GM12878 (cell line): ENCODE results near the gene FUT8. TPM values are rescaled to one million over a fixed set of nuclear protein-coding genes. Genes with fewer than 3 reads are reported as not detected.

ENCODE experiments used
- BMI1 ChIP-seq: fragments of 450-650 bp; IDR thresholded peaks from 2 replicates; pipeline ENCODE4 v1.6.1; 2016; ENCODE audit warnings: mild to moderate bottlenecking, moderate library complexity, borderline replicate concordance
- CHD2 ChIP-seq: IDR thresholded peaks from 2 replicates; pipeline ENCODE4 v1.6.1; 2011; ENCODE audit warnings: low read depth, low read length, improper control_type of control experiment, borderline replicate concordance
- DPF2 ChIP-seq: fragments of 450-650 bp; IDR thresholded peaks from 2 replicates; pipeline ENCODE4 v1.6.1; 2017; ENCODE audit warnings: mild to moderate bottlenecking
- YBX1 ChIP-seq: fragments of 450-650 bp; IDR thresholded peaks from 2 replicates; pipeline ENCODE4 v1.6.1; 2016; ENCODE audit warnings: antibody characterized with exemption
- polyA plus RNA-seq, 11 experiments: library from polyadenylated mRNA; depleted of rRNA in 4 of 11; unstranded in 6 of 11; stranded (reverse) in 5 of 11; fragments of >200 nt; fragmentation: Nextera tagmentation in 4 of 11; fragmentation: Illumina TruSeq in 1 of 11; extraction: Ambion mirVana in 4 of 11; extraction: Trizol in 1 of 11; gene quantifications; 1 replicate in 1 of 11; 2 replicates in 10 of 11; pipeline versions ENCODE4 v1.2.1 to v1.2.3, GENCODE V29; 2011 to 2016; ENCODE audit warnings: inconsistent platforms in 2 of 11, missing spikeins in 2 of 11, low read depth in 1 of 11
- total RNA-seq, 4 experiments: library from RNA; depleted of rRNA in 3 of 4; stranded (reverse); fragments of >200 nt in 3 of 4; fragmentation: Illumina TruSeq in 1 of 4; extraction: Trizol in 1 of 4; gene quantifications; 2 replicates each; pipeline versions ENCODE4 v1.2.1 to v1.2.3, GENCODE V29; 2013 to 2021
- TF ChIP-seq, protein P1 (sequence below): fragments of 450-650 bp; IDR thresholded peaks from 2 replicates; pipeline ENCODE4 v1.6.1; 2017; ENCODE audit warnings: mild to moderate bottlenecking, moderate library complexity
- TF ChIP-seq, protein P2 (sequence below): IDR thresholded peaks from 2 replicates; pipeline ENCODE4 v1.6.1; 2012; ENCODE audit warnings: improper control_type of control experiment, low read depth, low read length; ENCODE audit not compliant: insufficient replicate concordance
- TF ChIP-seq, protein P3 (sequence below): IDR thresholded peaks from 2 replicates; pipeline ENCODE4 v1.6.1; 2012; ENCODE audit warnings: low read depth, low read length, improper control_type of control experiment
- TF ChIP-seq, protein P4 (sequence below): fragments of 450-650 bp; IDR thresholded peaks from 2 replicates; pipeline ENCODE4 v1.6.1; 2017; ENCODE audit warnings: borderline replicate concordance

The FUT8 gene
- total and polyA plus RNA-seq, 10 of the 15 experiments (the other 5 are each of a cell fraction or from before 2014, with no cell fraction given), result 21.3 to 106 (median 66.3) TPM

DNA sequence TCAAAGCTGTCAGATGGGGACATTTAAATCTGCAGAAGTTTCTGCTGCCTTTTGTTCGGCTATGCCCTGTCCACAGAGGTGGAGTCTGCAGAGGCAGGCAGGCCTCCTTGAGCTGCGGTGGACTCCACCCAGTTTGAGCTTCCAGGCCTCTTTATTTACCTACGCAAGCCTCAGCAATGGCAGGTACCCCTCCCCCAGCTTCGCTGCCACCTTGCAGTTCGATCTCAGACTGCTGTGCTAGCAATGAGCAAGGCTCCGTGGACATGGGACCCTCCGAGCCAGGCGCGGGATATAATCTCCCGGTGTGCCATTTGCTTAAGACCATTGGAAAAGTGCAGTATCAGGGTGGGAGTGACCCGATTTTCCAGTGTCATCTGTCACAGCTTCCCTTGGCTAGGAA is 115.5 kb downstream of the FUT8 start (continued):
- TF ChIP-seq, protein P1, sequence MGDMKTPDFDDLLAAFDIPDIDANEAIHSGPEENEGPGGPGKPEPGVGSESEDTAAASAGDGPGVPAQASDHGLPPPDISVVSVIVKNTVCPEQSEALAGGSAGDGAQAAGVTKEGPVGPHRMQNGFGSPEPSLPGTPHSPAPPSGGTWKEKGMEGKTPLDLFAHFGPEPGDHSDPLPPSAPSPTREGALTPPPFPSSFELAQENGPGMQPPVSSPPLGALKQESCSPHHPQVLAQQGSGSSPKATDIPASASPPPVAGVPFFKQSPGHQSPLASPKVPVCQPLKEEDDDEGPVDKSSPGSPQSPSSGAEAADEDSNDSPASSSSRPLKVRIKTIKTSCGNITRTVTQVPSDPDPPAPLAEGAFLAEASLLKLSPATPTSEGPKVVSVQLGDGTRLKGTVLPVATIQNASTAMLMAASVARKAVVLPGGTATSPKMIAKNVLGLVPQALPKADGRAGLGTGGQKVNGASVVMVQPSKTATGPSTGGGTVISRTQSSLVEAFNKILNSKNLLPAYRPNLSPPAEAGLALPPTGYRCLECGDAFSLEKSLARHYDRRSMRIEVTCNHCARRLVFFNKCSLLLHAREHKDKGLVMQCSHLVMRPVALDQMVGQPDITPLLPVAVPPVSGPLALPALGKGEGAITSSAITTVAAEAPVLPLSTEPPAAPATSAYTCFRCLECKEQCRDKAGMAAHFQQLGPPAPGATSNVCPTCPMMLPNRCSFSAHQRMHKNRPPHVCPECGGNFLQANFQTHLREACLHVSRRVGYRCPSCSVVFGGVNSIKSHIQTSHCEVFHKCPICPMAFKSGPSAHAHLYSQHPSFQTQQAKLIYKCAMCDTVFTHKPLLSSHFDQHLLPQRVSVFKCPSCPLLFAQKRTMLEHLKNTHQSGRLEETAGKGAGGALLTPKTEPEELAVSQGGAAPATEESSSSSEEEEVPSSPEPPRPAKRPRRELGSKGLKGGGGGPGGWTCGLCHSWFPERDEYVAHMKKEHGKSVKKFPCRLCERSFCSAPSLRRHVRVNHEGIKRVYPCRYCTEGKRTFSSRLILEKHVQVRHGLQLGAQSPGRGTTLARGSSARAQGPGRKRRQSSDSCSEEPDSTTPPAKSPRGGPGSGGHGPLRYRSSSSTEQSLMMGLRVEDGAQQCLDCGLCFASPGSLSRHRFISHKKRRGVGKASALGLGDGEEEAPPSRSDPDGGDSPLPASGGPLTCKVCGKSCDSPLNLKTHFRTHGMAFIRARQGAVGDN, result no peak
- TF ChIP-seq YBX1, result no peak
- no peak for TF ChIP-seq CHD2
- TF ChIP-seq, protein P2, sequence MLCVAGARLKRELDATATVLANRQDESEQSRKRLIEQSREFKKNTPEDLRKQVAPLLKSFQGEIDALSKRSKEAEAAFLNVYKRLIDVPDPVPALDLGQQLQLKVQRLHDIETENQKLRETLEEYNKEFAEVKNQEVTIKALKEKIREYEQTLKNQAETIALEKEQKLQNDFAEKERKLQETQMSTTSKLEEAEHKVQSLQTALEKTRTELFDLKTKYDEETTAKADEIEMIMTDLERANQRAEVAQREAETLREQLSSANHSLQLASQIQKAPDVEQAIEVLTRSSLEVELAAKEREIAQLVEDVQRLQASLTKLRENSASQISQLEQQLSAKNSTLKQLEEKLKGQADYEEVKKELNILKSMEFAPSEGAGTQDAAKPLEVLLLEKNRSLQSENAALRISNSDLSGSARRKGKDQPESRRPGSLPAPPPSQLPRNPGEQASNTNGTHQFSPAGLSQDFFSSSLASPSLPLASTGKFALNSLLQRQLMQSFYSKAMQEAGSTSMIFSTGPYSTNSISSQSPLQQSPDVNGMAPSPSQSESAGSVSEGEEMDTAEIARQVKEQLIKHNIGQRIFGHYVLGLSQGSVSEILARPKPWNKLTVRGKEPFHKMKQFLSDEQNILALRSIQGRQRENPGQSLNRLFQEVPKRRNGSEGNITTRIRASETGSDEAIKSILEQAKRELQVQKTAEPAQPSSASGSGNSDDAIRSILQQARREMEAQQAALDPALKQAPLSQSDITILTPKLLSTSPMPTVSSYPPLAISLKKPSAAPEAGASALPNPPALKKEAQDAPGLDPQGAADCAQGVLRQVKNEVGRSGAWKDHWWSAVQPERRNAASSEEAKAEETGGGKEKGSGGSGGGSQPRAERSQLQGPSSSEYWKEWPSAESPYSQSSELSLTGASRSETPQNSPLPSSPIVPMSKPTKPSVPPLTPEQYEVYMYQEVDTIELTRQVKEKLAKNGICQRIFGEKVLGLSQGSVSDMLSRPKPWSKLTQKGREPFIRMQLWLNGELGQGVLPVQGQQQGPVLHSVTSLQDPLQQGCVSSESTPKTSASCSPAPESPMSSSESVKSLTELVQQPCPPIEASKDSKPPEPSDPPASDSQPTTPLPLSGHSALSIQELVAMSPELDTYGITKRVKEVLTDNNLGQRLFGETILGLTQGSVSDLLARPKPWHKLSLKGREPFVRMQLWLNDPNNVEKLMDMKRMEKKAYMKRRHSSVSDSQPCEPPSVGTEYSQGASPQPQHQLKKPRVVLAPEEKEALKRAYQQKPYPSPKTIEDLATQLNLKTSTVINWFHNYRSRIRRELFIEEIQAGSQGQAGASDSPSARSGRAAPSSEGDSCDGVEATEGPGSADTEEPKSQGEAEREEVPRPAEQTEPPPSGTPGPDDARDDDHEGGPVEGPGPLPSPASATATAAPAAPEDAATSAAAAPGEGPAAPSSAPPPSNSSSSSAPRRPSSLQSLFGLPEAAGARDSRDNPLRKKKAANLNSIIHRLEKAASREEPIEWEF, result no peak
- TF ChIP-seq, protein P3, sequence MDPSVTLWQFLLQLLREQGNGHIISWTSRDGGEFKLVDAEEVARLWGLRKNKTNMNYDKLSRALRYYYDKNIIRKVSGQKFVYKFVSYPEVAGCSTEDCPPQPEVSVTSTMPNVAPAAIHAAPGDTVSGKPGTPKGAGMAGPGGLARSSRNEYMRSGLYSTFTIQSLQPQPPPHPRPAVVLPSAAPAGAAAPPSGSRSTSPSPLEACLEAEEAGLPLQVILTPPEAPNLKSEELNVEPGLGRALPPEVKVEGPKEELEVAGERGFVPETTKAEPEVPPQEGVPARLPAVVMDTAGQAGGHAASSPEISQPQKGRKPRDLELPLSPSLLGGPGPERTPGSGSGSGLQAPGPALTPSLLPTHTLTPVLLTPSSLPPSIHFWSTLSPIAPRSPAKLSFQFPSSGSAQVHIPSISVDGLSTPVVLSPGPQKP, result no peak
- TF ChIP-seq, protein P4, sequence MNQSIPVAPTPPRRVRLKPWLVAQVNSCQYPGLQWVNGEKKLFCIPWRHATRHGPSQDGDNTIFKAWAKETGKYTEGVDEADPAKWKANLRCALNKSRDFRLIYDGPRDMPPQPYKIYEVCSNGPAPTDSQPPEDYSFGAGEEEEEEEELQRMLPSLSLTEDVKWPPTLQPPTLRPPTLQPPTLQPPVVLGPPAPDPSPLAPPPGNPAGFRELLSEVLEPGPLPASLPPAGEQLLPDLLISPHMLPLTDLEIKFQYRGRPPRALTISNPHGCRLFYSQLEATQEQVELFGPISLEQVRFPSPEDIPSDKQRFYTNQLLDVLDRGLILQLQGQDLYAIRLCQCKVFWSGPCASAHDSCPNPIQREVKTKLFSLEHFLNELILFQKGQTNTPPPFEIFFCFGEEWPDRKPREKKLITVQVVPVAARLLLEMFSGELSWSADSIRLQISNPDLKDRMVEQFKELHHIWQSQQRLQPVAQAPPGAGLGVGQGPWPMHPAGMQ, result no peak
- TF ChIP-seq DPF2, result no peak
- TF ChIP-seq BMI1, result no peak
- TF ChIP-seq, all 136 proteins: peak for 0
